Neural progenitor cell (in vitro differentiated cells): ENCODE measurements around the gene PLEKHA5. TPM values are rescaled to one million over a fixed set of nuclear protein-coding genes. Genes with fewer than 3 reads are reported as not detected.
"Not testable (repeated sequence)": the region's sequence is repeated elsewhere in the genome, so short reads cannot be mapped to it uniquely, and the experiment has no call there.

Source experiments
- DNase-seq: peaks from one replicate; pipeline ENCODE4 v3.0.0-alpha.2; 2016; ENCODE audit warnings: low spot score
- H2AFZ ChIP-seq: fragments of 200-600 bp; sonication (generic); replicated peaks from 2 replicates; pipeline ENCODE4 v1.6.1; 2016; ENCODE audit warnings: antibody characterized with exemption
- H3F3A ChIP-seq: fragments of 200-600 bp; sonication (generic); 2 replicates; pipeline ENCODE4 v1.6.1; 2016; ENCODE audit warnings: antibody characterized with exemption, low read depth
- H3K27ac ChIP-seq: fragments of 200-600 bp; sonication (generic); 2 replicates; pipeline ENCODE4 v1.5.1; 2016; ENCODE audit warnings: mild to moderate bottlenecking
- H3K27me3 ChIP-seq: fragments of 200-600 bp; sonication (generic); 2 replicates; pipeline ENCODE4 v1.6.1; 2016; ENCODE audit warnings: mild to moderate bottlenecking, moderate library complexity
- H3K36me3 ChIP-seq: fragments of 200-600 bp; sonication (generic); 2 replicates; pipeline ENCODE4 v1.5.1; 2016
- H3K4me1 ChIP-seq: fragments of 200-600 bp; sonication (generic); 2 replicates; pipeline ENCODE4 v1.6.1; 2016; ENCODE audit warnings: mixed run types
- H3K4me2 ChIP-seq: fragments of 200-600 bp; sonication (generic); 2 replicates; pipeline ENCODE4 v1.6.1; 2016
- H3K4me3 ChIP-seq: fragments of 200-600 bp; sonication (generic); 2 replicates; pipeline ENCODE4 v1.5.1; 2016
- H3K79me2 ChIP-seq: fragments of 200-600 bp; sonication (generic); 2 replicates; pipeline ENCODE4 v1.6.1; 2016; ENCODE audit warnings: low read depth
- H3K9ac ChIP-seq: fragments of 200-600 bp; sonication (generic); 2 replicates; pipeline ENCODE4 v1.6.1; 2016
- H3K9me3 ChIP-seq: fragments of 200-600 bp; sonication (generic); 2 replicates; pipeline ENCODE4 v1.5.1; 2016; ENCODE audit warnings: low read depth
- H4K20me1 ChIP-seq: fragments of 200-600 bp; sonication (generic); 2 replicates; pipeline ENCODE4 v1.6.1; 2016; ENCODE audit warnings: low read depth
- H3K27ac Mint-ChIP-seq: 3 replicates; pipeline ENCODE4 v1.8.0; 2021; ENCODE audit warnings: mixed read lengths
- H3K27me3 Mint-ChIP-seq: 2 replicates; pipeline ENCODE4 v1.8.0; 2022; ENCODE audit warnings: low read depth, mild to moderate bottlenecking, inconsistent platforms, moderate library complexity, mixed read lengths; ENCODE audit not compliant: insufficient read depth
- H3K36me3 Mint-ChIP-seq: 3 replicates; pipeline ENCODE4 v1.8.0; 2021; ENCODE audit warnings: mixed read lengths
- H3K4me1 Mint-ChIP-seq: 3 replicates; pipeline ENCODE4 v1.8.0; 2021; ENCODE audit warnings: mixed read lengths
- H3K4me3 Mint-ChIP-seq: 3 replicates; pipeline ENCODE4 v1.8.0; 2021; ENCODE audit warnings: mild to moderate bottlenecking, moderate library complexity, mixed read lengths
- H3K9me3 Mint-ChIP-seq: 3 replicates; pipeline ENCODE4 v1.8.0; 2020; ENCODE audit warnings: mixed read lengths
- EZH2 ChIP-seq: fragments of 200-600 bp; sonication (generic); IDR thresholded peaks from 2 replicates; pipeline ENCODE4 v1.6.1; 2017; ENCODE audit warnings: antibody characterized with exemption, mild to moderate bottlenecking, moderate library complexity
- EZH2phosphoT487 ChIP-seq: fragments of 200-600 bp; sonication (generic); IDR thresholded peaks from 2 replicates; pipeline ENCODE4 v1.6.1; 2017; ENCODE audit warnings: antibody characterized with exemption
- total RNA-seq: library from RNA; depleted of rRNA; stranded (reverse); fragments of >200 nt; gene quantifications from 2 replicates; pipeline ENCODE4 v1.2.3, GENCODE V29; 2015; ENCODE audit warnings: low replicate concordance
- TF ChIP-seq, protein P1 (sequence below): fragments of 200-600 bp; sonication (generic); IDR thresholded peaks from 2 replicates; pipeline ENCODE4 v1.5.1; 2017; ENCODE audit warnings: antibody characterized with exemption, mild to moderate bottlenecking

The PLEKHA5 gene
- total RNA-seq, 1 donor from 2014 or later = 86.7 TPM

DNA sequence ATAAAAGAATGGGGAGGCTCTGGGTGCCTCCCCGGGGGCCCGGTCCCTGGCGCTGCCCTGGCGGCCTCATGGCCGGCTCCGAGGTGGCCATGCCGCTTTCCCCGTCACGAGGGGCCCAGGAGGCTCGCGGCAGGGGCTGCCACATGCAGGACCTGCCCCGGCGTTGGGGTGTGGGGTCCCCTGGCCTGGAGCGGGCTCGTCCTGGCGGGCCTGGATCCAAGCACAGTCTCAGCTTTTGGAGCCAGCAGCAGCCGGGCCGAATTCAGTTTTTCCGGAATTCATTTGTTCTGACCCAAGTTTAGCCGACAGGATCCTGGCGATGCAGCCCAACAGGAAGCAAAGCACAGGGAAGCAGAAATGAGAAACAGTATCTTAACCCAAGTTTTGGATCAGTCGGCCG lies 283.3 kb downstream of the PLEKHA5 start:
- Histone ChIP-seq H3K27ac (no peak overlapping the region), H3K79me2 (no peaks in the 10 kb centered on the region)
- H3K27ac Mint-ChIP-seq = no peak overlapping the region

DNA sequence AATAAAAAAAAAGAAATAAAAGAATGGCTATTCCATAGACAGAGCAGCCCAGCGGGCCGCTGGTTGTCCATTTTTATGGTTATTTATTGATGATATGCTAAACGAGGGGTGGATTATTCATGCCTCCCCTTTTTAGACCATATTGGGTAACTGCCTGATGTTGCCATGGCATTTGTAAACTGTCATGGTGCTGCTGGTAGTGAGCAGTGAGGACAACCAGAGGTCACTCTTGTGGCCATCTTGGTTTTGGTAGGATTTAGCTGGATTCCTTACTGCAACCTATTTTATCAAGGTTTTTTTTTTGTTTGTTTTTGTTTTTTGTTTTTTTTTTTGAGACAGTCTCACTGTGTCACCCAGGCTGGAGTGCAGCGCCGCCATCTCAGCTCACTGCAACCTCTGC lies 284.0 kb downstream of the PLEKHA5 start:
- H3K36me3 Mint-ChIP-seq, H3K36me3 ChIP-seq, H3K9ac ChIP-seq, H3K27me3 ChIP-seq, H3K27ac Mint-ChIP-seq, H3K4me2 ChIP-seq, H3K9me3 ChIP-seq, H2AFZ ChIP-seq, H3K27ac ChIP-seq, H3K4me3 Mint-ChIP-seq, H3K27me3 Mint-ChIP-seq, H3K4me3 ChIP-seq, DNase-seq, H3K9me3 Mint-ChIP-seq, H4K20me1 ChIP-seq, H3K79me2 ChIP-seq: not testable (repeated sequence)
- H3F3A ChIP-seq = peaks cover 28% of the 10 kb centered on the region
- H3K4me1 ChIP-seq = peaks cover 20% of the 10 kb centered on the region
- H3K4me1 Mint-ChIP-seq = peaks cover 28% of the 10 kb centered on the region

More for the DNA sequence above, 283.3 kb downstream of the PLEKHA5 start:
- no peak for TF ChIP-seq EZH2
- TF ChIP-seq, protein P1, sequence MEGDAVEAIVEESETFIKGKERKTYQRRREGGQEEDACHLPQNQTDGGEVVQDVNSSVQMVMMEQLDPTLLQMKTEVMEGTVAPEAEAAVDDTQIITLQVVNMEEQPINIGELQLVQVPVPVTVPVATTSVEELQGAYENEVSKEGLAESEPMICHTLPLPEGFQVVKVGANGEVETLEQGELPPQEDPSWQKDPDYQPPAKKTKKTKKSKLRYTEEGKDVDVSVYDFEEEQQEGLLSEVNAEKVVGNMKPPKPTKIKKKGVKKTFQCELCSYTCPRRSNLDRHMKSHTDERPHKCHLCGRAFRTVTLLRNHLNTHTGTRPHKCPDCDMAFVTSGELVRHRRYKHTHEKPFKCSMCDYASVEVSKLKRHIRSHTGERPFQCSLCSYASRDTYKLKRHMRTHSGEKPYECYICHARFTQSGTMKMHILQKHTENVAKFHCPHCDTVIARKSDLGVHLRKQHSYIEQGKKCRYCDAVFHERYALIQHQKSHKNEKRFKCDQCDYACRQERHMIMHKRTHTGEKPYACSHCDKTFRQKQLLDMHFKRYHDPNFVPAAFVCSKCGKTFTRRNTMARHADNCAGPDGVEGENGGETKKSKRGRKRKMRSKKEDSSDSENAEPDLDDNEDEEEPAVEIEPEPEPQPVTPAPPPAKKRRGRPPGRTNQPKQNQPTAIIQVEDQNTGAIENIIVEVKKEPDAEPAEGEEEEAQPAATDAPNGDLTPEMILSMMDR = no peak
- no peak for TF ChIP-seq EZH2phosphoT487
- H3F3A ChIP-seq = peaks cover 28% of the 10 kb centered on the region
- H3K36me3 Mint-ChIP-seq = no peaks in the 10 kb centered on the region
- no peak overlapping the region for H2AFZ ChIP-seq
- peaks cover 28% of the 10 kb centered on the region for H3K4me1 Mint-ChIP-seq
- no peak overlapping the region for H3K4me2 ChIP-seq
- H3K9ac ChIP-seq = no peak overlapping the region
- DNase-seq = no peak
- H3K9me3 ChIP-seq = no peaks in the 10 kb centered on the region
- H3K36me3 ChIP-seq = no peaks in the 10 kb centered on the region
- H3K9me3 Mint-ChIP-seq = peaks cover 2% of the 10 kb centered on the region
- peaks cover 3% of the 10 kb centered on the region for H3K27me3 Mint-ChIP-seq
- H3K4me3 ChIP-seq = no peak overlapping the region
- H3K4me3 Mint-ChIP-seq = no peak overlapping the region
- peaks cover 20% of the 10 kb centered on the region for H3K4me1 ChIP-seq
- no peaks in the 10 kb centered on the region for H4K20me1 ChIP-seq
- H3K27me3 ChIP-seq = no peaks in the 10 kb centered on the region

DNA sequence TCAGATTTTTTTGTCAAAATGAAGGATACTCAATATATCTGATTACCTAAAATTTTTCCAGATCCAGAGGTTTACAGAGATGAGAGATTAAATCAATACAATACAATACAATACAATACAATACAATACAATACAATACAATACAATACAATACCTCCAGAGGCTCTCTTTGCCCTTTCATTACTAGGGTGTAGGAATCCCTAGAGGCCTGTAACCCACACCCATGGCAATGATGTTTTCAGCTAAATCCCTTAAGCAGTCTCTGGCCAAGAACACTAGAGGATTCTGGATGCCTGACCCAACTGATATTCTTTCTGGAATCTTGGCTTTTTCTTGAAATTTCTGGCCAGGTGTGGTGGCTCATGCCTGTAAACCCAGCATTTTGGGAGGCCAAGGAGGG lies 286.0 kb downstream of the PLEKHA5 start:
- H3K4me2 ChIP-seq = no peak overlapping the region
- H3K36me3 ChIP-seq = no peaks in the 10 kb centered on the region
- H3K79me2 ChIP-seq = no peaks in the 10 kb centered on the region
- no peak overlapping the region for H2AFZ ChIP-seq
- H3K4me1 ChIP-seq = peaks cover 9% of the 10 kb centered on the region
- H3K27ac Mint-ChIP-seq = no peak overlapping the region
- no peak overlapping the region for H3K27ac ChIP-seq
- no peak for TF ChIP-seq EZH2
- no peak for TF ChIP-seq EZH2phosphoT487
- TF ChIP-seq, protein P1 = no peak
- peaks cover 3% of the 10 kb centered on the region for H3K27me3 Mint-ChIP-seq
- H3K9me3 ChIP-seq = no peaks in the 10 kb centered on the region
- H3K9me3 Mint-ChIP-seq = peaks cover 2% of the 10 kb centered on the region
- no peak overlapping the region for H3K4me3 Mint-ChIP-seq
- no peaks in the 10 kb centered on the region for H3K27me3 ChIP-seq
- peaks cover 12% of the 10 kb centered on the region for H3K4me1 Mint-ChIP-seq
- no peak overlapping the region for H3K4me3 ChIP-seq
- no peak for DNase-seq
- peaks cover 14% of the 10 kb centered on the region for H3F3A ChIP-seq
- no peak overlapping the region for H3K9ac ChIP-seq
- H3K36me3 Mint-ChIP-seq = no peaks in the 10 kb centered on the region
- no peaks in the 10 kb centered on the region for H4K20me1 ChIP-seq

DNA sequence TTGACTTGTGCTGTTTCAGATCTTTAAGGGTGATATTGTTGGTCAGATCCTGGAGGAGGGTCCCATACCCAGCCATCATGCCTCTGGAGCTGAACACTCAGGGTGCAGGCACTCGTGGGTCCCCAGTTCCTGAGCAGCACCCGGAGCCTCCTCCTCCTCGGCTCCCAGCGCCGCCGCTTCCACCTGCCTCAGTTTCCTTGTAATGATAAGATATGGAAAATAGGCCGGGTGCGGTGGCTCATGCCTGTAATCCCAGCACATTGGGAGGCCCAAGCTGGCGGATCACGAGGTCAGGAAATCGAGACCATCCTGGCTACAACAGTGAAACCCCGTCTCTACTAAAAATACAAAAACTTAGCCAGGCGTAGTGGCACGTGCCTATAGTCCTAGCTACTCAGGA lies 289.6 kb downstream of the PLEKHA5 start:
- H3F3A ChIP-seq = no peaks in the 10 kb centered on the region
- H3K79me2 ChIP-seq = no peaks in the 10 kb centered on the region
- H3K4me1 Mint-ChIP-seq = no peaks in the 10 kb centered on the region
- H3K36me3 Mint-ChIP-seq = no peaks in the 10 kb centered on the region
- no peak overlapping the region for H3K9ac ChIP-seq
- no peak overlapping the region for H3K4me2 ChIP-seq
- no peak overlapping the region for H3K4me3 Mint-ChIP-seq
- H3K27me3 Mint-ChIP-seq = peaks cover 4% of the 10 kb centered on the region
- H3K36me3 ChIP-seq = no peaks in the 10 kb centered on the region
- H3K9me3 ChIP-seq = no peaks in the 10 kb centered on the region
- no peaks in the 10 kb centered on the region for H3K4me1 ChIP-seq
- no peak for DNase-seq
- TF ChIP-seq EZH2 (no peak), EZH2phosphoT487 (no peak)
- TF ChIP-seq, protein P1 = no peak
- H3K27ac ChIP-seq = no peak overlapping the region
- no peaks in the 10 kb centered on the region for H3K9me3 Mint-ChIP-seq
- no peak overlapping the region for H2AFZ ChIP-seq
- no peaks in the 10 kb centered on the region for H4K20me1 ChIP-seq
- no peaks in the 10 kb centered on the region for H3K27me3 ChIP-seq
- no peak overlapping the region for H3K4me3 ChIP-seq
- H3K27ac Mint-ChIP-seq = no peak overlapping the region
